HG03108 (cell line): ENCODE measurements around the gene ARNT2.

Experiments used
- ATAC-seq: cut with Tn5 transposase; IDR thresholded peaks from one replicate; pipeline ENCODE4 v1.9.1; 2021; ENCODE audit warnings: moderate library complexity; ENCODE audit not compliant: unreplicated experiment

The ARNT2 gene

DNA sequence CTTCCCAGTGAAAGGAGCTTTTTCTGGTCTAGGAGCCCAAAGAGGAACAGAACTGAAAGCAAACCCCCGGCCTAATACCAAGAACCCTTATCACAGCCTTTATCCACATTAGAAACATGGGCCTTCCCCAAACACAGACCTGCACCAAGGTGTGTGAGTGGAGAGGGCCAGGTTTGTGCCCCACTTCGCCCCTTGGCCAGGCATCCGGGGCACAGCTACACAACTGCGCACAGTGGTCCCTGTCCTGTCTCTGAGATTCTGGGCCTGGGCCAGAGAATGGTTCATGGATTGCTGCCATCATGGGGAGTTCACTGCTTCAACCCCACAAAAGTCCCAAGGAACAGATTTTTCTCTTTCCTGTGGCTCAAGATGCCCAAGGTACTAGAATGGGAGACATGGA, 165.5 kb downstream of the ARNT2 start:
- no peak for ATAC-seq

DNA sequence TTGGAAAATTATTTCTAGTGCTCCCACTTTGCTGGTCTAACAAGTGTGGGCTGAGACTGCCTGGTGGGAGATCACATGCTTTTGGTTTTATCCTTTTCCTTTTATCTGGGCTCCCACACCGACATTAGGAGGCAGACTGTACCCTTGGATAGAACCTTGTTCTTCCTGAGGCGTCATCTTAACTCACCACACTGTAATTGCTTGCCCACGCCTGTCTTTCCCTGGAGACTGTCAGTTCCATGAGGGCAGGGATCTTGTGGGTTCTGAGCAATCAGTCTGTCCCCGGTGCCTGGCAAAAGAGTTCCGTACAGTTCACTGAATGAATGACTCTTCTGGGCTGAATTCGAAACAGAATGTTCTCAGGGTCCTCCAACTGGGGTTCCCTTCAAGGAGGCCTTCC, 166.4 kb downstream of the ARNT2 start:
- ATAC-seq = no peak

DNA sequence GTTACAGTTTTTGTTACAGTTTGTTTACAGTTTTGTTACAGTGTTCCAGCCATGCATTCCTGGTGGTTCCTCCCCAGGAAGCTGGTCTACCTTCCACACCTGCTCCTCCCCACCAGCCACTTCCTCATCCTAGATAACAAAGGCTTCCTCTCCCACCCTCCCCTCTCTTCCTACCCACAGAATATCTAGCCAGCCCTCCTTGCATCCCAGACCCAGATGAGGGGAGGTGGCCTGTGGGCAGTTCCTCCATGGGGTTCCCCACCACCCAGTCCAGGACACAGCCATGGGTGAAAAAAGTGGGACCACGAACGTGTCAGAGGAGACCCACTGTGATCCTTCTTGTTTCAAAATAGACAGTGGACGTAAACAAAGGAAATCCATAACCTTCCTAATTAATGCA, 168.2 kb downstream of the ARNT2 start:
- ATAC-seq = no peak

DNA sequence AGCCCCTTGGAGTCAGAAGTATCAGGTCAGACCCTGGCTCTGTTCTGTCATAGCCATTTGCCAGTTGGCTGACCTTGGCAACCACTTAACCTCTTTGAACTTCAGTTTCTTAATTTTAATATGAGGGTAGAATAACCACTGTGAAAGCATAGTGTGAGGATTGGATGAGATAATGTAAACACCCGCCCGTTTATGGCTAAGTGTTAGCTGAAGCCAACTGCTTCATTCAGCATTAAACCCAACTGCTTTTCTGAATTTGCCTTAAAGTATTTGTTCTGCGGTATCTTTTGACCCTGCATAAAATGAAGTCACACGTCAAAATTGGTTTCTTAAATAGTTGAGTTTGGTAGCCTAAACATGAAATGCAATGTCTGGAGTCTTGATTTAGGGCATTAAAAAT, 169.4 kb downstream of the ARNT2 start:
- ATAC-seq = no peak

- no peak for ATAC-seq
These were observed 170.4 kb downstream of the ARNT2 start for GRCh38 chr15:80574590-80574989.

- ATAC-seq = no peak
These were observed 172.4 kb downstream of the ARNT2 start for GRCh38 chr15:80576519-80577090.

DNA sequence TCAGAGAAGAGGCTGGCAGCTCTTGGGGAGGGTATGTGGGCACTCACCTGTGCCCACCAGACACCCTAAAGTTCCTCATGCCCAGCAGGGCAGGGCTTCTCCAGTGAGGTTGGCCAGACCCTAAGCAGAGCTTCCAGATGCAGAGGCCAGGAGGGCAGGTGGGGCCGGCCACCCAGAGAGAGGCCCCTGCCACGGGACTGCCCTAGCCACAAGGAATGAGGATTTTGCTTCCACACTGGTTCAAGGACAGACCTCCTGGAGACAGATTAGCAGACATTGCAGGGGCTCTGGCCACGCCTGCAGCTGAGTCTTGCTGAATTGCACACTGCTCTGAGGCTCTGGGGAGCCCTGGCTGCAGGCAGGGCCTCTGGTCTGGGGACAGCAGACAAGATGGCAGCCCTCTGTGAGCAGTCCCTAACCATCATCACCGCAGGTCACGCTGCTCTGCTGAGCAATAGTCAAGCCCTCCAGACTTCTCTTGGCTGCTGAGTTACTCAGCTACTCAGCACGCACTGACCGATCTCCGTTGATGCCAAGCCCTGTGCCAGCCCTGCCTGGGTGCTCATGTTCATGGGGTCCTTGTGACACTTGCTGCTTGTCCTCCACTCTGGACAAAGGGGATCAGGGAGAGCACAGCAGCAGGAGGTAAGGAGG, 173.5 kb downstream of the ARNT2 start:
- ATAC-seq = no peak

GRCh38 chr15:80578206-80578595, 174.0 kb downstream of the ARNT2 start:
- no peak for ATAC-seq

- ATAC-seq = no peak
These were observed 174.7 kb downstream of the ARNT2 start for GRCh38 chr15:80578871-80579270.

DNA sequence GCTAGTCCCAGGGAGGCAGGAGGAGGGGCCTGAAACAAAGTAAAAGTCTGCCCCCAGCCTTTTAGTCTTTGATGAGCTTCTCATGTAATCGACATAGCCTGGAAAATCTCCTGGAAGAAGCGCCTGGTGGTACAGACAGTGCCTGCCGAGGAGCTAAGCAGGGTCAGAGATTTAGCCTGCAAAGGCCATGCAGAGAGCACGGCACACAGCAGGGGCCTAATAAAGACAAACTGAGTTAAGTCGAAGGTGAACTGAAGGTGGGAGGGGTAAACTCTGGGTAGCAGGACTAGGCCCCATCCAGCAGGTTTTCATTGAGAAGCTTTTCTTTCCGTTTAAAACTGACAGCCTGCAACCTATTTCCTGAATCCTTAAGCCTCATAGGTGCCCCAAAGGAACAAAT, 175.4 kb downstream of the ARNT2 start:
- no peak for ATAC-seq

DNA sequence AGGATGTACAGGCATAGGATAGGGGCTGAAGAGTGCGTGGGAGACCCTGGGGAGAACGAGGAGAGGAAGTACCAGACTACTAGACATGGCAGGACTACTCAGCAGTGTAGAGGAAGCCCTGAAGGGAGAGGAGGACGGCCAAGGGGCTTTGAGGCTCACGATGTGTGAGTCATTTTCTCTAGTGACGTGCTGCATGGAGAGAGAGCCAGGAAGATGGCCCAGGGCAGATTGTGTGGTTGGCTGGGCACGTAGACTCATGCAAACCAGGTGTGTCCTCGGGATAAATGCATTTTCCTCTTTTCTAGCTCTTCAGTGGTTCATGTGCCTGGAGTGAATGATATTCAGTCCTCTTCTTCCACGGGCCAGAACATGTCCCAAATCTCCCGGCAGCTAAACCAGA, 175.9 kb downstream of the ARNT2 start:
- ATAC-seq = no peak

GRCh38 chr15:80580536-80581260, 176.5 kb downstream of the ARNT2 start:
- no peak for ATAC-seq

- ATAC-seq = no peak
These were observed 177.8 kb downstream of the ARNT2 start for GRCh38 chr15:80581976-80582375.

DNA sequence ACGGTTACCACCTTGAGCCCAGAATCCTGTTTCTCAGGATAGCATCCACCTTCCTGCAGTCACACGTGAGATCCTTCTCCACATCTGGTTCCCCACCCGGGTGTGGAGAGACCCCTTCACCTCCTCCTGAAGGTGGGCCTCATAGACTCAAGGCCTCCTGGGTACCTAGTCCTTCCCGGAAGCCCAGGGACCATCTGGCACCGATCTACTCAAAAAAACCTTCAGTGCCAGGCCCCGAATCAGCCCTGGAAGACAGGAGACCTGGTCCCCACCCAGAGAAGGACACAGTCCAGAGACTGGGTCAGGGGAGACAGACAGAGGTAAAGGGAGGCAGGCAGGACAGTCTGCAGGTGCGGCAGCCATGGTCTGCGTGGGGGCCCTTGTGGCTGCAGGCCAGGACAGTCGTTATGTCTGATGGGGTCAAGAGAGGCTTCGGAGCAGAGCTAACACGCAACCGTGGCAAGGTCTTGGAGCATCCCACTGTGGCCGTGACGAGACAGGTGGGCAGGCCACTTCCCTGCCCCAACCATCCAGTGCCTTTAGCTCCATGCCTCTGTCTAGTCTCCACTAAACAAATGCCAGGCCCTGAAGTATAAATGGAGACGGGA, 178.7 kb downstream of the ARNT2 start:
- no peak for ATAC-seq

- no peak for ATAC-seq
These were observed 180.4 kb downstream of the ARNT2 start for GRCh38 chr15:80584561-80584964.

- ATAC-seq = no peak
These were observed 180.9 kb downstream of the ARNT2 start for GRCh38 chr15:80584973-80585525.

DNA sequence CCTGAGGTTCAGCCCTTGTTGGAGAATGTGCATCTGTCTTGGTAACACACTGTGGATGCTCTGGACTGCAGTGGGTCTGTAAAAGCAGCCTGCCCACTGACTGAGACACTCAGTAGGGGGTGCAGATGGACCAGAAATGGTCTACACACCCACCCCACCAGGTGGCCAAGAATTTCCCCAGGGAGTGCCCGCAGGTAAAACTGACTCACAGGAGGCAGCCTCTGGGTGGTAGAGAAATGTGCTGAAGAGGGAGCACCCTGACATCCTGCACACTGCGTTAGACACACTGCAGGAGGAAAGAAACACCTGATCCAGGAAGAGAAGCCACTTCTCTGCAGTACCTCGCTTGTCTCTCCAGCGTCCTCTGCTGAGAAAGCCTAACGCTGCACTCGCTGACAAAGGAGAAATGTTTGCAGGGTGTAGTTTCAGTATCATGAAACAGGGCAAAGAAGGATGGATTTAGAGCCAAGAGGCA, 181.4 kb downstream of the ARNT2 start:
- ATAC-seq = no peak

DNA sequence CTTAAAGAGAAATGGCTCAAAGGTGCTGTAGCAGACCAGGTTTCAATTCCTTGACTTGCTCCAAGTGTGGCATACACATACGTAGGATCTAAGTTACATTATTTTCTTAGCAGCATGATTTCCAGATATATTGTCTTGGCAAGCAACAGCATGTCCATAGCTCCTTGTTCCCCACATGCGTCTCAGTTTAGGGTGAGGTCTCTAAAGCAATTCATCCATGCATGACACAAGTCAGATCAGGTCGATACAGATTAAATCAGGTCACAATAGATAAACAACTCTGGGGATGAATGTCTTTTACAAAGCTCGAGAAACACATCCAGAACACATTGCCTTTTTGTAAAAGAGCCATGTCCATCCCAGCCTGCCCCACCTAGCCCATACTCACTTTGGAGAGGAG, 182.0 kb downstream of the ARNT2 start:
- ATAC-seq = no peak

GRCh38 chr15:80587007-80587406, 182.8 kb downstream of the ARNT2 start:
- ATAC-seq = no peak

- ATAC-seq = no peak
These were observed 183.8 kb downstream of the ARNT2 start for GRCh38 chr15:80587816-80588456.

- ATAC-seq = no peak
These were observed 184.6 kb downstream of the ARNT2 start for GRCh38 chr15:80588801-80589200.
